ENCODE results near the gene WDR90.
"Not testable (repeated sequence)": the region's sequence is repeated elsewhere in the genome, so short reads cannot be mapped to it uniquely, and the experiment has no call there.

The WDR90 gene

GRCh38 chr16:704552-705380 lies 55.6 kb downstream of the WDR90 start:
- DNase-seq (ENCODE audit: low read depth in 1 of 2, low spot score in 1 of 2): no peak

- DNase-seq (ENCODE audit: low read depth in 1 of 2, low spot score in 1 of 2): no peak
Measured at GRCh38 chr16:705431-706188, 56.4 kb downstream of the WDR90 start, which contains the start of gene FBXL16. FBXL16 (minus strand) TSS chr16:705801; CDS start chr16:697405, 8,396 bp downstream.

DNA sequence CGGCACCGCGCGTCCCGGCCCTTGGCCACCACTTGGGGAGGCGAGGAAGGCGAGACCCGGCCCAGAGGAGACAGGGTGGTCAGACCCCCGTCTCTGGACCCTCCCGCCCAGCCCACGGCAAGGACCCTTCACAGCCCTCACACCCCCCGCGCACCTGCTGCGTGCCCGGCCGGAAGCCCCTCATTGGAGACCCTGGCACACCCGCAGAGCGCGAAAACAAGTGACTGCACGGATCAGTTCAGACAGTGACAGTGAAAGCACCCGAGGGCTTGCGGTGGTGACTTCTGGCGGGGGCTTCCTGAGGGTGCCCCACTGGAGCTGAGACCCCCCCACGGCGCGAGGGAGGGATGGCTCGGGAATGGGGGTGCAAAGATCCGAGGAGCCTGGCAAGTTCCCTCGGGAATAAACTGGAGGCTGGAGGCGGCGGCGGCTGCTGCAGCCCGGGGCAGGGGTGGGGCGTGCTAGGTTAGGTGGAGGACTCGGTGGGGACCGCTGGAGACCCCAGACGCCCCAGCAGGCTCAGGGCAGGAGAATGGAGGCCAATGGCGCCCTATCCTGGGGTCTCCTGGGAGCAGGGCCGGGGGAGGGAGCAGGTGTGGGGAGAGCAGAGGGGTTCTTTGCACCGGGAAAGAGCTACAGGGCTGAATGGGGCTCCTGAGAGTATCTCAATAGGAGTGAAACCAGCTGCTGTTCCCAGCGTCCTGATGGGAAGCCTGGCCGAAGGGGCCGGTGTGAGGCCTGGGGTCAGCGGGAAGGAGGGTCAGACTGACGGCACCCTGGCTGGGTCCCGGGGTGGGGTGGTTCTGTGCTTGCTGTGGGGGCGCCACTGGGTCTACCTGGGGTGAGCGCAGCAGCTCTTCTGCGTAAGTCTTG lies 57.3 kb downstream of the WDR90 start:
- no peak for DNase-seq (ENCODE audit: low read depth in 1 of 2, low spot score in 1 of 2)

DNA sequence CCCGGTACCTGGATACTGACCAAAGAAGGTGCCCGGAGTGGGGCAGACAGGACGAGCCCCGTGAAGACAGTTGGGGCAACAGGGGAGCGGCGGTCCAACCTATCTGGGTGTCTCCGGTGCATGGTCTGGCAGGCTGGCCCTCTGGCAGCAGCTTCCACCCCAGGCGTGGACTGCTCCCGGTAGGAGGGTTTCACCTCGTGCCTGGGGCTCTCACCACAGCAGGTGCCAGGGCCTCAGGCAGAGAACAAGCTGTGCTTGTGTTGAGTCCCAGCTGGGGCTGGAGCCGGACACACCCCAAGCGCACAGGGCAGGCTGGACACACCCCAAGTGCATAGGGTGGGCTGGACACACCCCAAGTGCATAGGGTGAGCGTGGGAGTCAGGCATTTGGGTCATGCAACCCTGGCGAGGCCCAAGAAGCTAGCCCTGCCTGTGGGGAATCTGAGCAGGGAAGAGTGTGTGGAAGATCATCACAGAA lies 57.9 kb downstream of the WDR90 start:
- no peak for DNase-seq (ENCODE audit: low read depth in 1 of 2, low spot score in 1 of 2)

GRCh38 chr16:708019-708418 lies 58.9 kb downstream of the WDR90 start:
- DNase-seq (ENCODE audit: low read depth in 1 of 2, low spot score in 1 of 2): no peak

- DNase-seq (ENCODE audit: low read depth in 1 of 2, low spot score in 1 of 2): no peak
Measured at GRCh38 chr16:708959-709358, 59.8 kb downstream of the WDR90 start.

DNA sequence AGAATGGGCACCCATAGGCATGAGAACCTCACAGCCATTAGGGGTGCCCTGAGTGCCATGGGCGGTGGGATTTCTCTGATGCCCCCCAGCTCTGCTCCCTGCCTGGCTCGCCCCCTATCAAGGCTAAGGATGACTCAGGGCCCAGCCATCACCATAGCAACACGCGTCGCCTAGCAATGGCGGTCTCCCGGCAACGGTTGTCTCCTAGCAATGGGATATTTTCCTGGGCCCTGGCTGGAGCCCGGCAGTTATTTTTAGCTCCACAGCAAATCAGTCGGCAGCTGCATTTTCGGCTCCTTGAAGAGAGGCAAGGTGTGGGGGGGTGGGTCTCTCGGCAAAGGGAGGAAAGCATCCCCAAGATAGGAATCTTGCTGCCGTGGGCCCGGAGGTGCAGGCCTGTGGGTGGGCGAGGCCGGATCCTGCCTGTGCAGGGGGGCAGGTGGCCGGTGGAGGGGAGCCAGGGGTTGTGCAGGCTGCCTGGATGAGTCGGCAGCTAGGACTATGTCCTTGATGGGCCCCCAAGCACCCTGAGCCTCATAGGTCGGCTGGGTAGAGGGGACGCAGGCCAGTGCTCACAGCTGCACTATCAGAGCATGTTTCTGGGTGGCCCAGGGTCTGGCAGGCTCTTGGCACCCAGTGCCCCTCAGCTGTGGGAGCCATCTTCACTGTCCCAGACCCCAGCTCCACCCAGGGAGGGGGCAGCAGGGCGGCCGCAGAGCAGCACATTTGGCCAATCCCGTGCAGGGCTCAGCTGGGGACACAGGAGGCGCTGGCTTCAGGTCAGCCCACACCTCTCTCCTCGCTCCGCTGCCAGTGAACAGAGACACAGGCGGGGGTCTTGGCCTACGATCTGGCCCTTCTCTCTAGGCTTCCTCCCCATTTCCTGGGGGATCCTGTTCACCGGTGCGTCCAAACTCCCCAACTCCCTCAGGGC lies 60.7 kb downstream of the WDR90 start:
- no peak for DNase-seq (ENCODE audit: low read depth in 1 of 2, low spot score in 1 of 2)

DNA sequence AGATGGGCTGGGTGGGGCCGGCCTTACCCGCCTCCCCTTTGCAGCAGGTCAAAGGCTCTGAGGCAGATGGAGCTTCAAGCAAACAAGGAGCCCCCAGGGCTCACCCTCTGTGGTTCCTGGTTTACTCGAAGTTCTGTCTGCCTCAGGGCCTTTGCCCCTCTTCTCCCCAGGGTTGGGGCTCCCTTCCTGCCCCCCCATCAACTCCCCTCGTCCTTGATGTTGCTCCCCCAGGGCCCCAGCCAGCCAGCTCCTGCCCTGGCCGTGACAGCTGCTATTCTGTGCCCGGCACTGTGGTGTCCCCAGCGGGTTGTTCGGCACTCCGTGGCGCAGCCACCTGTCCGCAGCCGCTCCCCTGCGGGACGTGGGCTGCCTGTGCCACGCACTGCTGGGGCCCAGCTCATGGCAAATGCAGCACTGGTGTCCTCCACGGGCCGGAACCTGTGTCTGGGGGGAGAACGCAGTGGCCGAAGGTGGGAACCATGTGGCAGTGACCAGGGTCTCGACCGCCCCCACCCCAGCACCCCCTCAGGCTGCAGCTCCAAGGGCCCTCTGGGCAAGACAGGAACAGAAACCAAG lies 61.4 kb downstream of the WDR90 start:
- no peak for DNase-seq (ENCODE audit: low read depth in 1 of 2, low spot score in 1 of 2)

DNA sequence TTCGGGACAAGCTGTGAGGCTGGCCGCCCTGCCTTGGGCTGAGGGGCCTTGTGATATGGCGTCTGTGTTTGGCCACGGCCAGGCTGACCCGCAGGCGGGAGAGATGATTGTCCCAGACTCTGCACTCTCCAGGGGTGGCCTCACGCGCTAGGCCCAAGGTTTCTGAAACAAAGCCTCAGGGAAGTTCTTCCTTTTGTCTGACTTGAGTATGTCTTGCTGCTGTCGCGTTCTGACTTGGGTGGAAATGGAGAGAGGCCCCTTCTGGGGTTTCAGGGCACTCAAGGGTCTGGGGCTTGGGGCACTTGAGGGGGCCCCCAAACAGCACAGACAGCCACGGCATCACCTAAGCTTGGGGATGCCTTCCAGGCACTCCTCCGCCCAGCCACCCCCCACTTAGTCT lies 61.9 kb downstream of the WDR90 start:
- DNase-seq (ENCODE audit: low read depth in 1 of 2, low spot score in 1 of 2): no peak

- peak; percentile 65 to 70 for DNase-seq (ENCODE audit: low read depth in 1 of 2, low spot score in 1 of 2)
Measured at GRCh38 chr16:711548-712320, 62.6 kb downstream of the WDR90 start.

GRCh38 chr16:712740-713250 lies 63.6 kb downstream of the WDR90 start:
- not testable (repeated sequence) for DNase-seq (ENCODE audit: low read depth in 1 of 2, low spot score in 1 of 2)

DNA sequence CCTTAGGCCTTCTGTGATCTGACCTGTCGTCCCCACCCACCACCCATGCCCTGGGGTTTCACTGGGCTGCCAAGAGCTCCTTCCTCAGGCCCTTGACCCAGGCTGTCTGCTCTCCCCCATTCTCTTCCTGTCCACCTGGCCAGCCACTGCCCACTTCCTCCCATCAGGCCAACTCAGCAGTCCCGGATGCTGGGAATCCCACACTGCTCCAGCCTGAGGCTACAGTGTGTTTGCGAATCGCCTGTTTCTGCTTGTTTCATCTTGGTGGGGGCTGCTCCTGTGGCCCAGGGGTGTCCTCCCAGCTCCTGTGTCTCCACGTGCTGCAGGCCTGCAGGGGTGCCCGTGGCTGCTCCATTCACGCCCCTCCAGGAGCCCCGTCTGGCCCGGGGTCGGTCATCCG lies 64.9 kb downstream of the WDR90 start:
- no peak for DNase-seq (ENCODE audit: low read depth in 1 of 2, low spot score in 1 of 2)

DNA sequence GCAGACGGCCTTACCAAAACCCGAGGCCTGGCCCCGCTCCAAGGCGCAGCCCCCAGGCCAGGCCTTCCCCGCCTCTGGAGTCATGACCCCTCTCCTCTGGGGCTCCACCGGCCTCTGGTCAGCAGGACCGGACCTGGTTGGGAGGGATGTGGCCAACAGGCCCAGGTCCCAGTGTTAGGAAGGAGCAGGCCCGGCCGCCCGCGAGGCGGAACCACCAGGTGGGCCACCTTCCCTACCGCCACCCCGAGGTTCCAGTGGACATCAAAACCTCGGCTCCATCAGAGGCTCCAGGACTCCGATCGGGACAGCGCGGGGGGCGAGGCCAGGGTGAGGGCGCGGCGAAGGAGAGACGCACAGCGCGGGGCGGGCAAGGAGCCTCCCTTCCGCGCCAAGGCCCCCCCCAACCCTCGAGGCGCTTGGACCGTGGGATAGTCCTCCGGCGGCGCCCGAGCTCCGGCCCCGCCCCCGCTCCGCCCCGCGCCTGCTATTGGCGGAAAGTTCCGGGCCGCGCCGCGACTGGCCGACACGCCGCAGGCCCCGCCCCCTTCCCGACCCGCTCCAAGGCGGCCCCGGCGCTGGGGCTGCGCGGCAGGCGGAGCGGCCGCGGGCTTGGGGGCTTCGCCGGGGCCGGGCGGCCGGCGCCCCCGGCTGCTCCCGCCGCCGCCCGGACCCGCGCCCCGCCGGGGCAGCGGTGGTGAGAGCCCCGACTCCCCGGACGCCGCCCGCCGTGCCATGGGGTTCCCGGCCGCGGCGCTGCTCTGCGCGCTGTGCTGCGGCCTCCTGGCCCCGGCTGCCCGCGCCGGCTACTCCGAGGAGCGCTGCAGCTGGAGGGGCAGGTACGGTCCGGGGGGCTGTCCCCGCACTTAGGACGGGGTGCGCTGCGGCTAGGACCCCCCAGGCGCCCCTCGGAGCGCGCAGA lies 65.7 kb downstream of the WDR90 start, which contains the start of gene METRN:
TSS of gene METRN (plus strand) at position 561 of the 919 bp plus-strand sequence. CDS start at position 733, 172 bp downstream.
- DNase-seq (ENCODE audit: low read depth in 1 of 2, low spot score in 1 of 2): peak; percentile 76 to 81

- DNase-seq (ENCODE audit: low read depth in 1 of 2, low spot score in 1 of 2): no peak
Measured at GRCh38 chr16:715477-716199, 66.5 kb downstream of the WDR90 start.

DNA sequence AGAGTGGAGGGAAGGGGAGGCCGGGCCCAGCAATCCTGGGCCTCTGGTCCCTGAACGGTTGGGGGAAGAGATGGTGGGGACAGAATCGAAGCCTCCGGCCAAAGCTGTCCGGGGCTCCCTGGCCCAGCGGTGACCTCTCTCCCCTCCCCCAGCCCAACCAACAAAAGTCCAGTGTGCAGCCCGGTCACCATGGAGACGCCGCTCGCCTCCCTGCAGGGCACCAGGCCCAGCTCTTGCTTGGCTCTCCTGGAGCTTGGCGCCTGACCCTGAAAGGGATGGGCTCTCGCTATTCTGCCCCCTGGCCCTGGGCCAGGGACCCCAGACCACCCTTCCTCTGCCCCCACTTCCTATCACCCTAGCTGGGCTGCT lies 67.0 kb downstream of the WDR90 start:
- no peak for DNase-seq (ENCODE audit: low read depth in 1 of 2, low spot score in 1 of 2)

DNA sequence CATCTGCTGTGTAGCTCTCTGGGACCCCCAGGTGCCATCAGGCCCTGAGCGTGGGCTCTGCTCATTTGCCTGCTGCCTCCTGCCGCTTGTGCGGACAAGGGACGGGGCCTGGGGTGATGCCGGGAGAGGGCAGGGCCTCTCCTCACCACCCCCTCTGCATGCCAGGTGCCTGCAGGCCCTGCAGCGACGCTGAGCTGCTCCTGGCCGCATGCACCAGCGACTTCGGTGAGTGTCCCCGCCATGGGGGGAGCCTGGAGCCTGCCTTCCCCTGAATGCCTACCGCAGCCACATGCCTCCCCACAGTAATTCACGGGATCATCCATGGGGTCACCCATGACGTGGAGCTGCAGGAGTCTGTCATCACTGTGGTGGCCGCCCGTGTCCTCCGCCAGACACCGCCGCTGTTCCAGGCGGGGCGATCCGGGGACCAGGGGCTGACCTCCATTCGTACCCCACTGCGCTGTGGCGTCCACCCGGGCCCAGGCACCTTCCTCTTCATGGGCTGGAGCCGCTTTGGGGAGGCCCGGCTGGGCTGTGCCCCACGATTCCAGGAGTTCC lies 67.7 kb downstream of the WDR90 start:
- no peak for DNase-seq (ENCODE audit: low read depth in 1 of 2, low spot score in 1 of 2)
